Prostate gland (tissue), 2 donors: ENCODE results near the gene STXBP3.

ENCODE experiments used
- POLR2A ChIP-seq: fragments of 450-650 bp; IDR thresholded peaks from one replicate; pipeline ENCODE4 v1.6.1; 2016; ENCODE audit warnings: antibody characterized with exemption, mild to moderate bottlenecking
- POLR2AphosphoS5 ChIP-seq: sonication (generic); formaldehyde crosslinking; IDR thresholded peaks from one replicate; pipeline ENCODE4 v1.6.1; 2017; ENCODE audit warnings: antibody characterized with exemption
- TF ChIP-seq, protein P1 (sequence below), 4 experiments: fragments of 200-600 bp in 2 of 4; fragments of 450-650 bp in 2 of 4; sonication (generic) in 2 of 4; IDR thresholded peaks; 1 replicate in 3 of 4; 2 replicates in 1 of 4; pipeline ENCODE4 v1.5.1; 2016 to 2019; ENCODE audit warnings: antibody characterized with exemption in 4 of 4, mild to moderate bottlenecking in 2 of 4, moderate library complexity in 2 of 4

GRCh38 chr1:108745980-108746381 lies 493 bp upstream of the STXBP3 start:
- TF ChIP-seq, protein P1, sequence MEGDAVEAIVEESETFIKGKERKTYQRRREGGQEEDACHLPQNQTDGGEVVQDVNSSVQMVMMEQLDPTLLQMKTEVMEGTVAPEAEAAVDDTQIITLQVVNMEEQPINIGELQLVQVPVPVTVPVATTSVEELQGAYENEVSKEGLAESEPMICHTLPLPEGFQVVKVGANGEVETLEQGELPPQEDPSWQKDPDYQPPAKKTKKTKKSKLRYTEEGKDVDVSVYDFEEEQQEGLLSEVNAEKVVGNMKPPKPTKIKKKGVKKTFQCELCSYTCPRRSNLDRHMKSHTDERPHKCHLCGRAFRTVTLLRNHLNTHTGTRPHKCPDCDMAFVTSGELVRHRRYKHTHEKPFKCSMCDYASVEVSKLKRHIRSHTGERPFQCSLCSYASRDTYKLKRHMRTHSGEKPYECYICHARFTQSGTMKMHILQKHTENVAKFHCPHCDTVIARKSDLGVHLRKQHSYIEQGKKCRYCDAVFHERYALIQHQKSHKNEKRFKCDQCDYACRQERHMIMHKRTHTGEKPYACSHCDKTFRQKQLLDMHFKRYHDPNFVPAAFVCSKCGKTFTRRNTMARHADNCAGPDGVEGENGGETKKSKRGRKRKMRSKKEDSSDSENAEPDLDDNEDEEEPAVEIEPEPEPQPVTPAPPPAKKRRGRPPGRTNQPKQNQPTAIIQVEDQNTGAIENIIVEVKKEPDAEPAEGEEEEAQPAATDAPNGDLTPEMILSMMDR (IDR thresholded peaks at IDR 0.05), result no peak
- TF ChIP-seq POLR2AphosphoS5 (no peak), POLR2A (no peak)
